Measurements from ENCODE around the gene MTR.

Gene MTR

DNA sequence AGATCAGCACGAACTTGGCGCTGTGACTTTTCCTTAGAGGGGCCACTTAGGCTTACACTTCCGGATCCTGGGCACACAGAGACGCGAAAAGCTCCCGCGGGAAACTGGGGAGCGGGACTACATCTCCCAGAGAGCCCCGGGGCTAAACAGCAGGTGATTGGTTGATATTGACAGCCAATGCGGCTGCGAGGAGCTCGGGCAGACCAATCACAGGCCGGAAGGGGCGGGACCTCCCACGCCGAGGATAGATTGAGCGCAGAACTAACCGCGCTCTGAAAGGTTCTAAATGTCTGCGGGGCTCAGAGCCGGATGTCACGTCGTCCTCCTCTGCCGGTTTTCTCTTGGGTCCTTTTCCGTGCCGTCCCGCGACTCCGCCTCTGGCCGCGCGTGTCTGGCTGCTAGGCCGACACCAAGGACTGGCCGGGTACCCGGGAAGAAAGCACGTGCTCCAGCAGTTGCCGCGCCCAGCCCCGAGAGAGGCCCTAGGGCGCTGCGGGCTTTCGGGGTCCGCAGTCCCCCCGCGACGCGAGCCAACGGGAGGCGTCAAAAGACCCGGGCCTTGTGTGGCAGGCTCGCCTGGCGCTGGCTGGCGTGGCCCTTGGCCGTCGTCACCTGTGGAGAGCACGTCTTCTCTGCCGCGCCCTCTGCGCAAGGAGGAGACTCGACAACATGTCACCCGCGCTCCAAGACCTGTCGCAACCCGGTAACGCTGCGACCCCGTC, at the start of gene MTR:
MTR (plus strand) TSS at position 258 of the 722 bp plus-strand sequence; CDS start at position 670, 412 bp downstream.
- H3K4me1 ChIP-seq (ENCODE audit: insufficient read depth, low read length): no peaks in the 10 kb centered on the region

DNA sequence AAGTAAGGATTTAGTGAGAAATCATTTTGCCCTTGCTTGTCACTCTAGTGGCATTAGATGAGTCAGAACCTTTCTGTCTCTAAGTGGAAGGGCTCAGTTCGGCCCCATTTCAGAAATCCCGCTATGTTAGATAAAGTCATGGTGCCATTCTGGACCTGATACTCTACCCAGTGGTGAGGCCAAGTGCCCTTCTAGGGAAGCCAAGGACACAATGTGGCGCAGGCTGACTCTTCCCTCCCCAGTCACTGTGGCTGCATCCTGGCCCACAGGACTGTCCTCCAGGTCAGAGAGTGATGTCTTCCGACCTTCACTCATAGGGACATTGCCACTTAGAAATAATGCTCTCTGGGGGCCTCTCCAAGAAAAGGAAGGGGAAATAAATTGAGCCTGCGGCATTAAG, 48.3 kb upstream of the MTR start:
- Histone ChIP-seq H3K36me3 (ENCODE audit: insufficient read depth, low read length) (no peaks in the 10 kb centered on the region), H3K9ac (ENCODE audit: low read depth, low read length) (no peak overlapping the region), H3K4me1 (ENCODE audit: insufficient read depth, low read length) (no peaks in the 10 kb centered on the region; the same call in 1 of the 2 replicates), H3K9me3 (ENCODE audit: control insufficient read depth, insufficient read depth, low read length) (no peaks in the 10 kb centered on the region)

More for the DNA sequence above, at the start of gene MTR:
- H3K36me3 ChIP-seq (ENCODE audit: insufficient read depth, low read length): no peaks in the 10 kb centered on the region
- no peaks in the 10 kb centered on the region for H3K9me3 ChIP-seq (ENCODE audit: control insufficient read depth, insufficient read depth, low read length)
- peak within 1 kb of the TSS; percentile 78 for H3K9ac ChIP-seq (ENCODE audit: low read depth, low read length)

DNA sequence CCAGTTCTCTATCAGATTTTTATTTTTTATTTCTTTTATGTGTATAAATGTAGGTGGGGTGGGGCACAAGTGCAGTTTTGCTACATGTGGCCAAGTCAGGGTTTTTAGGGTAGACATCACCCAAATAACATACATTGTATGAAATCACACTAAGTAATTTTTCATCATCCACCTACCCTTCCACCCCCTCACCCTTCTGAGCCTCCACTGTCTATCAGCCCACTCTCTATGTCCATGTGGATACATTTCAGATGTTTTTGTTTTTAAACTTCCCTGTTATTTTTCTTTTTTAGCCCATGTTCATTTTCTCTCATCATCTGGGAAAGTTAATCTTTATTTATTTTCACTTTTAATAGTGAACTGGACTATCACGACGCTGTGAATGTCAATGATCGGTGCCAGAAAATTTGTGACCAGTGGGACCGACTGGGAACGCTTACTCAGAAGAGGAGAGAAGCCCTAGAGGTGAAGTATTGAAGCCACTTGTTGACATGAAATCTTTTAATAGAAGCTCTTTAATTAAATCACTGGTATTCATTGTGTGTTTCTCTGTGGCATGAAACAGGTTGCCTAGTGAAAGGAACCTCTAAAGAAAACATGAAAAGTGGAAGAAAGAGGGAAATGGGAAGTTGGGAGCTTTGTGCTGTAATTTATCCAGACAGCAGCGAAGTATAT, 47.6 kb upstream of the MTR start:
- Histone ChIP-seq H3K9ac (ENCODE audit: low read depth, low read length) (no peak overlapping the region), H3K4me1 (ENCODE audit: insufficient read depth, low read length) (no peaks in the 10 kb centered on the region), H3K36me3 (ENCODE audit: insufficient read depth, low read length) (no peaks in the 10 kb centered on the region), H3K9me3 (ENCODE audit: control insufficient read depth, insufficient read depth, low read length) (no peaks in the 10 kb centered on the region)

DNA sequence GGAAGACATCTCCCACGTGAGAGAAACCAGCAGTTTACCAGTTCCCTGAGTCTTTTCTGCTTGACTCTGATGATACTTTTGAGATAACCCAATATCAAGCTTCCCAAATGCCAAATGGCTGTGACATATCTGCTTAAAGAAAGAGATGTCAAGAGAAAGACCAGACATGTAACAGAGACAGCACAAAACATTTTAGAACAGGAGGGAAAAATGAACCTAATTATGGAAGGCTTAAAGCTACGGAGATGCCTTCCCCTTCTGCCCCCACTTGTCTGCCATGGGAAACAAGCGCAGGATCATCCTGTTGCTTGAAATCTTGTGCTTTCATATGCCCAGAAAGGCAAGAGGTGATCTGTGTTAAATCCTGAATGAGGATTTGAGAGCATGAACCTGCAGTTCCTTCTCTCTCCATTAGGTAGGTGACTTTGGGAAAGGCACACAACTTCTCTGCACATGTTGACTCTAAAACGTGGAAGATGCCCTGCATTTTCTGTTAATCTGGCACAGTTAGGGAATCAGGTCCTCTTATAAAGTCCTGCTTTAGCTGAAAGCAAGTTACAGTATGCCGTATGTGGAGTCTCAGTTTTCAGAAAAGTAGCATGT, 46.7 kb upstream of the MTR start:
- Histone ChIP-seq H3K36me3 (ENCODE audit: insufficient read depth, low read length) (no peaks in the 10 kb centered on the region), H3K9me3 (ENCODE audit: control insufficient read depth, insufficient read depth, low read length) (no peaks in the 10 kb centered on the region), H3K9ac (ENCODE audit: low read depth, low read length) (no peak overlapping the region), H3K4me1 (ENCODE audit: insufficient read depth, low read length) (no peaks in the 10 kb centered on the region)

DNA sequence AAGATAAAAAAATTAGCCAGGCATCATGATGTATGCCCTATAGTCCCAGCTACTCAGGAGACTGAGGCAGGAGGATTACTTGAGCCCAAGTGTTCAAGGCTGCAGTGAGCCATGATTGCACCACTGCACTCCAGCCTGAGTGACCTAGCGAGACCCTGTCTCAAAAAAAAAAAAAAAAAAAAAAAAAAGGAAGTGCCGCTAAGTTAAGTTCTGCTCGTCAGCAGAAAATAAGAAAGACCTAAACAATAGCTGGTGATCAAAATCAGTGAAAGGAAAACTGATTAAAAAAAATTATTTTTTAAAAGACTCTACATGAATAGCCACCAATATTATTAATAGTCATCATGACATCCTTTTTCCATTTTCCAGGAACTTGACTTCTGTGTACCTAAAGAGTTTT, 44.2 kb upstream of the MTR start:
- H3K9me3 ChIP-seq (ENCODE audit: control insufficient read depth, insufficient read depth, low read length): no peaks in the 10 kb centered on the region
- H3K9ac ChIP-seq (ENCODE audit: low read depth, low read length): no peak overlapping the region

DNA sequence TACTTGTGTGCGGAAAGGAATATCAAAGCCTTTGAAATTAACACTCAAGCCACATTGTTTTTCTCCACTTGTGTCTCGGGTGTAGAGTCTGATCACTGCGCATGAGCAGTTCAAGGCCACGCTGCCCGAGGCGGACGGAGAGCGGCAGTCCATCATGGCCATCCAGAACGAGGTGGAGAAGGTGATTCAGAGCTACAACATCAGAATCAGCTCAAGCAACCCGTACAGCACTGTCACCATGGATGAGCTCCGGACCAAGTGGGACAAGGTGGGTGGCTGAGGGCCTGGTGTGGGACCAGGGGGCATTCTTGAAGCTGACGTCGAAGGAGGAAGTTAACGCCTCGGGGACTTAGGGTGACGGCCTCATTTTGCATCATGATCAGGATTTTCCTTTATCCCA, 43.7 kb upstream of the MTR start:
- H3K9me3 ChIP-seq (ENCODE audit: control insufficient read depth, insufficient read depth, low read length): no peaks in the 10 kb centered on the region
- no peak overlapping the region for H3K9ac ChIP-seq (ENCODE audit: low read depth, low read length)
- H3K36me3 ChIP-seq (ENCODE audit: insufficient read depth, low read length): no peaks in the 10 kb centered on the region
- H3K4me1 ChIP-seq (ENCODE audit: insufficient read depth, low read length): no peaks in the 10 kb centered on the region

More for the DNA sequence above, 44.2 kb upstream of the MTR start:
- H3K4me1 ChIP-seq (ENCODE audit: insufficient read depth, low read length): no peaks in the 10 kb centered on the region
- no peaks in the 10 kb centered on the region for H3K36me3 ChIP-seq (ENCODE audit: insufficient read depth, low read length)

DNA sequence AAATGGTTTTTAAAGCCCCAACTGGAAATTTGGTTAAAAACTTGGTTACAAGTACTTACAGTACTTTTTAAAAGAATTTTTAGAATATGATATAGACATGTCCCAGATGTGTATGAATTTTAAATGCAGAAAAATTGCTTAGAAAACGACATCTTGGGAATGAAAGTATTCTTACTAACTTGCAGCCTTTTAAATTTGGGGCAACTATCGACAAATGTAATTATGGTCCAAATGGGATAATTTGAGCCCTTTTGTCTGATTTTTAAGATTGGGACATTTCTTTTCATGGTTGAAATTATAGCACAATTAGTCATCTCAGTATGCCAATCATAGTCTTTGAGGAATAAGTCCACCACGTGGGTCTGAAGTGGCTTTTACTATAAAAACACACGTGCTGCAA, 43.2 kb upstream of the MTR start:
- no peaks in the 10 kb centered on the region for H3K9me3 ChIP-seq (ENCODE audit: control insufficient read depth, insufficient read depth, low read length)
- H3K36me3 ChIP-seq (ENCODE audit: insufficient read depth, low read length): no peaks in the 10 kb centered on the region
- no peaks in the 10 kb centered on the region for H3K4me1 ChIP-seq (ENCODE audit: insufficient read depth, low read length)

DNA sequence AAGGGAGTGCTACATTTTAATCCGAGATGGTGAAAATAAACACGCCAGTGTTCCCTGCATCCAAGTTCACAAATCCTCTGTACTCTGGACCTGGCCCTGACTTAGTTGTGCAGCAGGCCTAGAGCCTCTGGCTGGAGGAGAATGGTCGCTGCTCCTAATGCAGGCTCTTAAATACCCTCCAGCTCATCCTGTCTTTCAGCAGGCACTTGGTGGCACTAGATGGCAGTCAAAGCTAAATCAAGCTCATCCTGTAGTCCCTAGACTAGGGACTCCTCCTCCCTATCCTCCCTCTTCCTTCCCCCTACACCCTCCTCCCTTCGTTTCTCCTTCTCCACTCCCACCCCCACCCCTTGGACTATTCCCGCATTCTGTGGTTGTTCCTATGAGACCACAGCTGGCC, 41.6 kb upstream of the MTR start:
- no peaks in the 10 kb centered on the region for H3K4me1 ChIP-seq (ENCODE audit: insufficient read depth, low read length)
- H3K9ac ChIP-seq (ENCODE audit: low read depth, low read length): no peak overlapping the region
- H3K9me3 ChIP-seq (ENCODE audit: control insufficient read depth, insufficient read depth, low read length): no peaks in the 10 kb centered on the region
- no peaks in the 10 kb centered on the region for H3K36me3 ChIP-seq (ENCODE audit: insufficient read depth, low read length)

More for the DNA sequence above, 43.2 kb upstream of the MTR start:
- no peak overlapping the region for H3K9ac ChIP-seq (ENCODE audit: low read depth, low read length)

DNA sequence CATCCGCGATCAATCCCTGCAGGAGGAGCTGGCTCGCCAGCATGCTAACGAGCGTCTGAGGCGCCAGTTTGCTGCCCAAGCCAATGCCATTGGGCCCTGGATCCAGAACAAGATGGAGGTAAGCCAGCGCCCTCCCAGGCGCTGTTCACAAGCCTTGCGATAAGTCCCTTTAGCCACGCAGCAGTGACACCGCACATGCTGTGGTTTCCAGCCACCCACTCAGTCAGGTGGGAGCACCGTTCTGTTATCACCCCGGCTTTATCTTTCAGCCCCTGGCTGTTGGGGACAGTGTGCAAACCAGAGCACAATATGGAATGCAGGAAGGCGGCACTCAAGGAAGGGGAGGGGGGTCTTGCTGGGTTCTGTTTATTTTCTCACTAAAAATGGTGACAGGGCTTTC, 41.1 kb upstream of the MTR start:
- Histone ChIP-seq H3K4me1 (ENCODE audit: insufficient read depth, low read length) (no peaks in the 10 kb centered on the region), H3K9ac (ENCODE audit: low read depth, low read length) (no peak overlapping the region), H3K9me3 (ENCODE audit: control insufficient read depth, insufficient read depth, low read length) (no peaks in the 10 kb centered on the region), H3K36me3 (ENCODE audit: insufficient read depth, low read length) (no peaks in the 10 kb centered on the region)

DNA sequence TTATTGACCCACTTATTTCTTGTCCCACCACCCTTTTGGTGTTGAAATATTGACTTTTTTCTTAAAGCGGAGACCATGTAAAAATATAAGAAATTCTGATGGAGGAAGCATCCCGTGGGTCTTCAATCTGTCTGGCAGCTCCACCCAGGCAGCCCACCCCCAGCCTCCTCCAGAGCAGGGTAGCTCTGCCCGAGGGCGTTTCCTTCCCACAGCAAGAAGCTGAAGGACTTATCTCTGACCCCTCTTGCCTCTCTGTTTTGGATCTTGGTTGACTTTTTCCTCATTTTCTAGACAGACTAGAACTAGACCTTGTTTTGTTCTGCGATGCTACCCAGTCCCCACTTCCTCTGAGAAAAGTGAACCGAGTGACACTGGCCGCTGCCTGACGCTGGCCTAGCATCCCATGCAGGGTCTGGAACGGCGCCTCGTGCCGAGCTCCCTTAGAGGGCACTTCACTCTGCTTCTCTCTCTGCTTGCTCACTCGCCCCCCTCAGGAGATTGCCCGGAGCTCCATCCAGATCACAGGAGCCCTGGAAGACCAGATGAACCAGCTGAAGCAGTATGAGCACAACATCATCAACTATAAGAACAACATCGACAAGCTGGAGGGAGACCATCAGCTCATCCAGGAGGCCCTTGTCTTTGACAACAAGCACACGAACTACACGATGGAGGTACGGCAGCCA, 40.4 kb upstream of the MTR start:
- Histone ChIP-seq H3K9me3 (ENCODE audit: control insufficient read depth, insufficient read depth, low read length) (no peaks in the 10 kb centered on the region), H3K36me3 (ENCODE audit: insufficient read depth, low read length) (no peaks in the 10 kb centered on the region), H3K9ac (ENCODE audit: low read depth, low read length) (no peak overlapping the region), H3K4me1 (ENCODE audit: insufficient read depth, low read length) (no peaks in the 10 kb centered on the region)

DNA sequence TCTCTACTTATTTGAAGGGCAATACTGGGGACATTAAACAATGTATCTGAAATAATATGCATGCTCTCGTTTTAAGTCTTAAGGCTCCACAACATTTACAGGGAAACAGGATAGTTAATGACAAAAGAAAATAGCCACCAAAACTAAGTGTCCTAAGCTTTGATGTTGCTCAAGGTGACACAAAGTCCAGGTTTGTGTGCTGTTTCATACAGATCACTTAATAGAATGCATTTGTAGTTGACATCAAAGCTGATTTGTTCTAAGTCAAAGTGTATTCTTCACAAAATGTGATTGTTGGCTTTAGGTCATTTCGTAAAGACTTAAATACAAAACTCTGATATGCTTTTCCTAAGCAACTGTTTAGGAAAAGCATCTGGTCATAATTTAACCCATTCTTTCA, 37.5 kb upstream of the MTR start:
- no peaks in the 10 kb centered on the region for H3K36me3 ChIP-seq (ENCODE audit: insufficient read depth, low read length)

DNA sequence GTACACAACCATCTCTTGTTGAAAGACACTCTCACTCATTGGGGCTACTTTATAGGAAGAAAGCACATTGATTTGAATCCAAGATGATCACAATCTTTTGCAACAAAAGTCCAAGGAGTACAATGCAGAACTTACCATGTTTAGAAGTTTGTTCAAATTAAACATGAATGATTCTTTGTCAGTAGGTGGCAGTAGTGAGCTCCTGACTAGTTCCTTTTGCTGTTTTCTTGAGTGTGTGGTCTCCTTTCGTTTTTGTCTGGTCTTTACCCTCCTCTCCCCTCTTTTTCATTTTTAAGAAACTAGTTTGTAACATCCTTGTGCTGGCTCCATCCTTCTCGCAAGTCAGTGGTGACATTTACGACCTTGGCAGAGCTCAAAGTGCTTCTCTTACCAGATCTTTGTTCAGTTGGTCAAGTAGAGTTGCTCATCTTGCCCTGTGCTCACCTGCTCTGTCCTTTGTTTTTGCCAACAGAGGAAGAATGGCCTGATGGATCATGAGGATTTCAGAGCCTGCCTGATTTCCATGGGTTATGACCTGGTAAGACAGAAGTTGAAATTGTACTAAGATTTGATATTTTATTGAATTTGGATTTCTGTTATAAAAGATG, 35.7 kb upstream of the MTR start:
- Histone ChIP-seq H3K9ac (ENCODE audit: low read depth, low read length) (no peak overlapping the region), H3K4me1 (ENCODE audit: insufficient read depth, low read length) (no peaks in the 10 kb centered on the region), H3K9me3 (ENCODE audit: control insufficient read depth, insufficient read depth, low read length) (no peaks in the 10 kb centered on the region), H3K36me3 (ENCODE audit: insufficient read depth, low read length) (no peaks in the 10 kb centered on the region)

More for the DNA sequence above, 37.5 kb upstream of the MTR start:
- H3K9me3 ChIP-seq (ENCODE audit: control insufficient read depth, insufficient read depth, low read length): no peaks in the 10 kb centered on the region
- no peaks in the 10 kb centered on the region for H3K4me1 ChIP-seq (ENCODE audit: insufficient read depth, low read length)
- H3K9ac ChIP-seq (ENCODE audit: low read depth, low read length): no peak overlapping the region

DNA sequence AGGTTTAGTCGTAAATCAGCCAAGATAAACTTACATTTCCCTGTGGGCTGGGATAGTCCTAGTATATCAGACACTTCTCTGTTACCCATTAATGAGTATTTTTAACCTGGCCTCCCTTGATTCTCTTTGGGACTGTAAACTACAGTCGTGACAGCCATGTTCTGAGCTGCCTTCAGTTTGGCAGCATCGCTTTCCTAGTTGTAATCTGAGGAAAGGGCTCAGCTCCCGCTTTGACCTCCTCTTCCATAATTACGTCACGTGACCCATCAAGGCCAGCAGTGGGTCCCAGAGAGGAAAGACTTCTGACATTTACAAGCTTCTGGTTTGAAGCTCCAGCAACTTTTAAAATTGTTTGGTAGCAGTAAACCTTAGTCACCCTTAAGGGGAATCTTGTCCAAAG, 34.6 kb upstream of the MTR start:
- no peaks in the 10 kb centered on the region for H3K36me3 ChIP-seq (ENCODE audit: insufficient read depth, low read length)
- H3K9ac ChIP-seq (ENCODE audit: low read depth, low read length): no peak overlapping the region
- H3K4me1 ChIP-seq (ENCODE audit: insufficient read depth, low read length): no peaks in the 10 kb centered on the region
- H3K9me3 ChIP-seq (ENCODE audit: control insufficient read depth, insufficient read depth, low read length): no peaks in the 10 kb centered on the region

DNA sequence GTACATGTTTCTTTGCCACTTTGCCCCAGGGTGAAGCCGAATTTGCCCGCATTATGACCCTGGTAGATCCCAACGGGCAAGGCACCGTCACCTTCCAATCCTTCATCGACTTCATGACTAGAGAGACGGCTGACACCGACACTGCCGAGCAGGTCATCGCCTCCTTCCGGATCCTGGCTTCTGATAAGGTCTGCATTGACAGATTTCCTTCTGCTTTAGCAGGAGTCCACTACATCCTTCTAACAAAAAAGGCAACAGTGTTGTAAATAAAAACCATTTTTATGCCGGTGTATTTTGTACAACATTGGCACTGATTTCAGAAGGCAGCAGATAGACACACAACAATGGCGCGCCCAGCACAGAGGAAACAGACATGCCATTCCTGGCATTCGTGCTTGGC, 34.1 kb upstream of the MTR start:
- H3K36me3 ChIP-seq (ENCODE audit: insufficient read depth, low read length): no peaks in the 10 kb centered on the region
- H3K4me1 ChIP-seq (ENCODE audit: insufficient read depth, low read length): no peaks in the 10 kb centered on the region
- H3K9me3 ChIP-seq (ENCODE audit: control insufficient read depth, insufficient read depth, low read length): no peaks in the 10 kb centered on the region
- no peak overlapping the region for H3K9ac ChIP-seq (ENCODE audit: low read depth, low read length)
